HG02870 (cell line): ENCODE measurements around the gene DDX25.

Experiments
- ATAC-seq: cut with Tn5 transposase; IDR thresholded peaks from one replicate; pipeline ENCODE4 v1.9.1; 2021; ENCODE audit warnings: mild to moderate bottlenecking, moderate library complexity; ENCODE audit not compliant: unreplicated experiment

The DDX25 gene

GRCh38 chr11:125968354-125968753 lies 64.0 kb downstream of the DDX25 start:
- ATAC-seq: no peak

- no peak for ATAC-seq
These were observed 67.3 kb downstream of the DDX25 start for GRCh38 chr11:125971618-125972017.

- no peak for ATAC-seq
These were observed 70.0 kb downstream of the DDX25 start for GRCh38 chr11:125974284-125974683.

- ATAC-seq: no peak
These were observed 71.3 kb downstream of the DDX25 start for GRCh38 chr11:125975634-125976033.

- no peak for ATAC-seq
These were observed 71.8 kb downstream of the DDX25 start for GRCh38 chr11:125976156-125976555.

GRCh38 chr11:125977333-125977732 lies 73.0 kb downstream of the DDX25 start:
- no peak for ATAC-seq

- no peak for ATAC-seq
These were observed 73.9 kb downstream of the DDX25 start for GRCh38 chr11:125978181-125978716.
